Suprapubic skin (tissue), 3 donors: ENCODE measurements around the gene PPP6C.

ENCODE experiments used
- POLR2A ChIP-seq, 2 donors: fragments of 450-650 bp; IDR thresholded peaks; one replicate each; pipeline ENCODE4 v1.6.1; 2017; ENCODE audit warnings: antibody characterized with exemption in 2 of 2, mild to moderate bottlenecking in 2 of 2, moderate library complexity in 2 of 2
- TF ChIP-seq, protein P1 (sequence below), 2 donors: fragments of 200-600 bp in 1 of 2; fragments of 450-650 bp in 1 of 2; sonication (generic) in 1 of 2; IDR thresholded peaks; one replicate each; pipeline ENCODE4 v1.5.1; 2016 to 2019; ENCODE audit warnings: antibody characterized with exemption in 2 of 2, mild to moderate bottlenecking in 1 of 2, moderate library complexity in 1 of 2

DNA sequence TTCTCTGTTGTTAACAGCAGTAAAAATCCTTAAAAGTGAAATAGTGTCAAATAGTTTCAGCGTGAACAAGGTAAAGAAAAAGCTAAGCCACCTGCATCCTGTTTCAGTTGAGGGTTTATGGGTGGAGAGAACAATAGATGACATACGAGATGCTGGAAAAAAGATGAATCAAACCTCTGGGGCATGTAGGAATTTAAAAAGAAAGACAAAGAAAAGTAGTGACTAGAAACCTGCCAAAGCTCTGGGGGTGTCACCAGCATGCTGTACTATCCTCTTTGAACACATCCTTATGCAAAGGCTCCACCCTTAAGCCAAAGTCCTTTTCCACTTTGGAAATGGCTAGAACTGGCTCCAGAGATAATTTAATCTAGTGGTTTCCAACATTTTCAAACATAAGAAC is 68.5 kb downstream of the PPP6C start:
- TF ChIP-seq, protein P1, sequence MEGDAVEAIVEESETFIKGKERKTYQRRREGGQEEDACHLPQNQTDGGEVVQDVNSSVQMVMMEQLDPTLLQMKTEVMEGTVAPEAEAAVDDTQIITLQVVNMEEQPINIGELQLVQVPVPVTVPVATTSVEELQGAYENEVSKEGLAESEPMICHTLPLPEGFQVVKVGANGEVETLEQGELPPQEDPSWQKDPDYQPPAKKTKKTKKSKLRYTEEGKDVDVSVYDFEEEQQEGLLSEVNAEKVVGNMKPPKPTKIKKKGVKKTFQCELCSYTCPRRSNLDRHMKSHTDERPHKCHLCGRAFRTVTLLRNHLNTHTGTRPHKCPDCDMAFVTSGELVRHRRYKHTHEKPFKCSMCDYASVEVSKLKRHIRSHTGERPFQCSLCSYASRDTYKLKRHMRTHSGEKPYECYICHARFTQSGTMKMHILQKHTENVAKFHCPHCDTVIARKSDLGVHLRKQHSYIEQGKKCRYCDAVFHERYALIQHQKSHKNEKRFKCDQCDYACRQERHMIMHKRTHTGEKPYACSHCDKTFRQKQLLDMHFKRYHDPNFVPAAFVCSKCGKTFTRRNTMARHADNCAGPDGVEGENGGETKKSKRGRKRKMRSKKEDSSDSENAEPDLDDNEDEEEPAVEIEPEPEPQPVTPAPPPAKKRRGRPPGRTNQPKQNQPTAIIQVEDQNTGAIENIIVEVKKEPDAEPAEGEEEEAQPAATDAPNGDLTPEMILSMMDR (IDR thresholded peaks at IDR 0.05), result no peak
- TF ChIP-seq POLR2A (IDR thresholded peaks at IDR 0.05), result no peak
